GM19193 (cell line): ENCODE data around the gene PLA1A.

Experiments
- POLR2A ChIP-seq: IDR thresholded peaks from 4 replicates; pipeline ENCODE4 v1.6.1; 2011; ENCODE audit not compliant: insufficient read depth, insufficient read length; ENCODE audit errors: extremely low read depth

The PLA1A gene

GRCh38 chr3:119675188-119675874 lies 77.6 kb downstream of the PLA1A start:
- TF ChIP-seq POLR2A = no peak

- no peak for TF ChIP-seq POLR2A
These were observed 78.3 kb downstream of the PLA1A start for GRCh38 chr3:119676020-119676419.

GRCh38 chr3:119676771-119677640 lies 79.3 kb downstream of the PLA1A start, which contains the start of gene COX17:
COX17 (minus strand) TSS chr3:119677406; CDS start chr3:119677310, 96 bp downstream.
- peak; percentile 83 for TF ChIP-seq POLR2A

- TF ChIP-seq POLR2A = no peak
These were observed 79.9 kb downstream of the PLA1A start for GRCh38 chr3:119677641-119677934.
